ENCODE data around the gene ACADSB. TPM values are rescaled to one million over a fixed set of nuclear protein-coding genes. Genes with fewer than 3 reads are reported as not detected.

Gene ACADSB
- total and polyA plus RNA-seq, 2 donors from 2014 or later: 26.6 to 48.5 TPM

- no peak for TF ChIP-seq CTCF (IDR thresholded peaks at IDR 0.05; ENCODE audit: borderline replicate concordance, extremely low read depth, insufficient read depth)
These were observed 84.0 kb downstream of the ACADSB start for GRCh38 chr10:123092635-123093414.

GRCh38 chr10:123093489-123093888 lies 84.7 kb downstream of the ACADSB start:
- Histone ChIP-seq H3K4me3 (ENCODE audit: low read length in 3 of 3) (no peak overlapping the region), H3K9me3 (ENCODE audit: control insufficient read depth in 2 of 3, insufficient read depth in 1 of 3, low read length in 3 of 3) (no peaks in the 10 kb centered on the region), H3K4me1 (ENCODE audit: control insufficient read depth in 2 of 3, insufficient read depth in 2 of 3, low read depth in 1 of 3, low read length in 3 of 3) (no peaks in the 10 kb centered on the region), H3K9ac (ENCODE audit: low read length in 3 of 3) (no peak overlapping the region), H3K36me3 (ENCODE audit: control insufficient read depth in 2 of 3, insufficient read depth in 3 of 3, low read length in 3 of 3) (no peaks in the 10 kb centered on the region), H3K27me3 (ENCODE audit: control insufficient read depth, insufficient read depth, low read length) (peaks cover 2% of the 10 kb centered on the region), H3K27ac (ENCODE audit: low read depth in 2 of 2, low read length in 2 of 2) (no peak overlapping the region)
- FAIRE-seq (no peak), DNase-seq (no peak)
- no peak for TF ChIP-seq CTCF (IDR thresholded peaks at IDR 0.05; ENCODE audit: borderline replicate concordance, extremely low read depth, insufficient read depth)
- intact Hi-C loops (cut with DNase I): no loop called here

More at GRCh38 chr10:123092635-123093414, 84.0 kb downstream of the ACADSB start:
- FAIRE-seq (no peak), DNase-seq (no peak)
- Histone ChIP-seq H3K27me3 (ENCODE audit: control insufficient read depth, insufficient read depth, low read length) (peaks cover 2% of the 10 kb centered on the region), H3K27ac (ENCODE audit: low read depth in 2 of 2, low read length in 2 of 2) (no peak overlapping the region), H3K9me3 (ENCODE audit: control insufficient read depth in 2 of 3, insufficient read depth in 1 of 3, low read length in 3 of 3) (no peaks in the 10 kb centered on the region), H3K4me3 (ENCODE audit: low read length in 3 of 3) (no peak overlapping the region), H3K9ac (ENCODE audit: low read length in 3 of 3) (no peak overlapping the region), H3K4me1 (ENCODE audit: control insufficient read depth in 2 of 3, insufficient read depth in 2 of 3, low read depth in 1 of 3, low read length in 3 of 3) (no peaks in the 10 kb centered on the region), H3K36me3 (ENCODE audit: control insufficient read depth in 2 of 3, insufficient read depth in 3 of 3, low read length in 3 of 3) (no peaks in the 10 kb centered on the region)
- intact Hi-C loops (cut with DNase I): no loop called here

- Histone ChIP-seq H3K9me3 (ENCODE audit: control insufficient read depth in 2 of 3, insufficient read depth in 1 of 3, low read length in 3 of 3) (no peaks in the 10 kb centered on the region), H3K9ac (ENCODE audit: low read length in 3 of 3) (no peak overlapping the region), H3K4me1 (ENCODE audit: control insufficient read depth in 2 of 3, insufficient read depth in 2 of 3, low read depth in 1 of 3, low read length in 3 of 3) (no peaks in the 10 kb centered on the region), H3K27ac (ENCODE audit: low read depth in 2 of 2, low read length in 2 of 2) (no peak overlapping the region), H3K4me3 (ENCODE audit: low read length in 3 of 3) (no peak overlapping the region), H3K36me3 (ENCODE audit: control insufficient read depth in 2 of 3, insufficient read depth in 3 of 3, low read length in 3 of 3) (no peaks in the 10 kb centered on the region), H3K27me3 (ENCODE audit: control insufficient read depth, insufficient read depth, low read length) (peaks cover 2% of the 10 kb centered on the region)
- no peak for TF ChIP-seq CTCF (IDR thresholded peaks at IDR 0.05; ENCODE audit: borderline replicate concordance, extremely low read depth, insufficient read depth)
- no peak for FAIRE-seq
- no peak for DNase-seq
- intact Hi-C loops (cut with DNase I): no loop called here
These were observed 87.6 kb downstream of the ACADSB start for GRCh38 chr10:123096452-123096851.
